OCI-M2 (cell line): ENCODE data around the gene PLXND1.

Source experiments
- DNase-seq: peaks from one replicate; lab custom pipeline; 2025; ENCODE audit not compliant: unreplicated experiment; lab: John Stamatoyannopoulos, UW

The PLXND1 gene

DNA sequence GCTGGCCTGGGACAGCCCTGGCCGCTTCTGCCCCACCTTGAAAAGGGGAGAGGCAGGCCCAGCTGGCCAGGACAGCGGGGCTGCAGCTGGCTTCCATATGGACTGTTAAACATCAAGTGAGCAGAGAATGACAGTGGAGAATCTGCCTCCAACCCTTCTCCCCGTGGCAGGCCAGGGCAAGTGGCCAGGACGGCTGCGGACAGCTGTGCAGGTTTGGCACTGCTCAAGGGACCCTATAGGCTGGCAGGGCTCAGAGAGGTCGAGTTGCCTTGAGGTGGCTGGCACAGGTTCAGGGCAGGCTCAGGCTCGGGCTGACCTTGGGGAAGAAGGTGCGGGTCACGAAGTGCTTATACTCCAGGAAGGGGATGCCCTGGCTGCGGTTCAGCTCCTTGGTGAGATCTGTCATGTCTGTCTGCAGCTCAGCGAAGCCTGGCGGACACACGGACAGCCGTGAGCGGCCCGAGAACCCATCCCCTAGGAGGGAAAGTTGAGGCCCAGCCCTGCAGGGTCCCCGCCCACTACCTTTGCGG is 39.2 kb downstream of the PLXND1 start:
- no peak for DNase-seq

DNA sequence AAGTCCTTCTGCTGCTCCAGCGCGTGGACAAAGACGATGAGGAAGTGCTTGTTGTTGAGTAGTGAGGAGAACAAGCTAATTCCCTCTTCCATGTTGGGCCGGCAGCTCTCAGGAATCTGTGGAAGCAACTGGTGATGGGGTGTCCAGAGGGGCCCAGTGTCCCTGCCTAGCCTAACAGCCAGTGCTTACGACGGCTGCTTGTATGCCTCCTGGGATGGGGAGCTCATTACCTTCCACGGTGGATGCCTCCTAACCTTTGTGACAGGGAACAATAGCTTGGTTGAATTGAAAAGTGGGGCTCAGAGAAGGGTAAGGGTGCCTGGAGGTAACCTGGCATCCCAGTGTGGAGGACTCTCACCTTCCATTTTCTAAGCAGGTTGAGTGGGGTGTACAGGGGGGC is 40.6 kb downstream of the PLXND1 start:
- DNase-seq = no peak

DNA sequence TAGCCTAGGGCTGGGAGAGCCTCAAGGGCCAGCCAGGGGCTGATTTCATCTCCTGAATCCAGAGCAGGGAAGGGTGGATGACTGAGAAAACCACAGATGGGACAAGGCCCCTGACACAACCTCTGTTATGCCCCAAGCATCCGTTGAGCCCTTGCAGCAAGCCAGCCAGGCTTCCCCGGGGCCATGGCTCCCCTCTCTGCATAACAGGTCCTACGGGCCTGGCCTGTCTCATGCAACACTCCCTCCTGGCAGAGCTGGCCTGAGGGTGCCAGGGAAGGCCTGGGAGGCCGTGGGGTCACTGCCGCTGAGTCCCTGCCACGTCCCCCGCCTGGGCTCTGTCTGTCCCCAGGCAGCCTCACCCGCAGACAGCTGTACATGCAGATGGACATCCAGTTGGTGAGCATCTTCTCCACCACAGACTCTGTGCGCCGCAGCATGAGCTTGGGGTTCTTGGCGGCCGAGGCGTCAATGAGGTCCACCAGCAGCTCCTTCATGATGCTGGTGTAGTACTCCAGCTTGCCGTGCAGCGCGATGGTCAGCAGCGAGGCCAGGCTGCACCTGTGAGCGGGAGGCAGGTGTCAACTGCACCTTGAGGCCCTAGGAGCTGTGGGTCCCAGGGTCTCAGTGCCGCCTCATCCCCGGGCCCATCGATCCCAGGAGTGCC is 41.4 kb downstream of the PLXND1 start:
- DNase-seq = no peak

DNA sequence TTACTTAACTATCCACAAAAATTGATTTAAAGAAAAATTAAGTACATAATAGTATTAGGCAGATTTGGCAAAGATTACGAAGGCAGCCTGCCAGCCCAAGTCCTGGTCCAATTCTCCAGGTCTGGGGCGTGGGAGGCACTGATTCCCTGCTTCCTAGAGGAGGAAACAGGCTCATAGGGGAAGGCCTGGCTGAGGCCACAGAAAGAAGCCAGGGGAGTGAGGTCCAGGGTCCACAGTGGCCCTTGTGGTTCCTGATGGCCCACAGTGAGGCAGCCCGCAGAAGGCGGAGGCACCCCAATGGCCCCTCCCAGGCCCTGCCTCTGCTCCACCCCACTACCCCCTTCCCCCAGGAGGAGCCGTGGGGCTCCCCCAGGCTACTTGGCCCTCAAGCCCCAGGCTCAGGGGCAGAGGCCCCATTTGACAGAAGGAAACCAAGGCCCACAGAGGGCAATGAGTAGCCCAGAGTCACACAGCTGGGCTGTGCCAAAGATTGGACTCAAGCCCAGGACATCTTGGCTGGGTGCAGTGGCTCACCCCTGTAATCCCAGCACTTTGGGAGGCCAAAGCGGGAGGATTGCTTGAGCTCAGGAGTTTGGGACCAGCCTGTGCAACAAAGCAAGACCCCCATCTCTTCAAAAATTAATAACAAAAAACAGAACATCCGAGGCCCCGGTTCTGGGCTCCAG is 42.5 kb downstream of the PLXND1 start:
- no peak for DNase-seq

DNA sequence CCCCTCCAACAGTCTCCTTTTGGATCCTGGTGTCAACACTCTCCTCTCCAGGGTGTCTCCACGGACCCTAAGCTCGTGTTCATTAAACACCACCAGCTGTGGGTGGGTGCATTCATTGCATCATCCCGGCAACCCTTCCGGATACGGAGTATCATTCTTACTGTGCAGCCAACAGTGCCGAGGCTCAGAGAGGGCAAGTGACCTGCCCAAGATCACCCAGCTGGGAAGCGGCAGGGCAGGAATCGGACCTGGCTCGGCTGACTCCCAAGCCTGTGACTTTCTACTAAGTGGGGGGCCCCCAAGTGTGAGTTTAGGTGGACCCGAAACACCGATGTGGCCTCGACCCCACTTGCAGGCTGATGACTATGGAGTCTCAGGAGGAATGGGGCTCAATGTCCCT is 43.1 kb downstream of the PLXND1 start:
- no peak for DNase-seq

DNA sequence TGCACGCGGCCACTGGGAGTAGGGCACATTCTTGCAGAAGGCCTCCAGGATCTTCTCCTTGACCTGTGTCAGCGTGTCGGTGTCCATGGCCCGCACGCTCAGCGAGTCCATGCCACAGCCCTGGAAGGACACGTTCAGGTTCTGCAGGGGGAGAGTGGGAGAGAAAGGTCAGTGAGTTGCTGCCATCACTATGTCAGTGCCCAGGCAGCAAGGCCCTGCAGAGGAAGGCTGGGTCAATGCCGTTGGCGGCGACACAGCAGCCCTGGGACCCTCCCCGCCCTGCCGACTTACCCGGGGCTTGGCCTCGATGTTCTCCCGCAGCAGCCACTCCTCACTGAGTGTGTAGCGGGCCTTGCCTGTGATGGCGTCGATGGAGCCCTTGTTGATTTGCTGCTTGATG is 43.7 kb downstream of the PLXND1 start:
- DNase-seq = no peak

DNA sequence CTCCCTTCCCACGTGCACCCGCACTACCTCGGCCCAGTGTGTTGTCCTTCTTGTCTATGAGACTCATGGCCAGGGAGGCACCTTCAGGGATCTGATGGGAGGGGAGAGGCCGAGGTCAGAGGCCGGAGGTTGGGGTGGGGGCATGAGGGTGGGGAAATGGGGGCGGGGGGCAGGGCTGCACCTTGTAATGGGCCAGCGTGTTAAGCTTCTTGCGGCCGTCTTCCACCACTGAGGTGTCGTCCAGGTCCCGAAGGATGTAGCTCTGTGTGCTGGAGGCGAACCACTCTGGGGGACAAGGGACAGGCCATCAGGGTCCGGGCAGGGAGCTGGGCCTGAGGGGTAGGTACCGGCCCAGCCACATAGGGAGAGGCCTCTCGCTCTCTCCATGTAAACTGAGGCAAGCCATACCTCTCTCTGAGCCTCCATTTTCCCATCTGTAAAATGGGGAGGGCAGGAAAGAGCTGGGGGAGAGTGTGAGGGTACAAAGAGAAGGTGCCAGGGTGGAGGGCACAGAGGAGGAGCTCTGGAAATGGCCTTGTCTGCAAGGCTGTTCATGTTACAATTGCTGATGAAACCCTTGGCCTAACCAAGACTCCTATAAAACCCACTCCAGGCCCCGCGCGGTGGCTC is 44.7 kb downstream of the PLXND1 start:
- no peak for DNase-seq

DNA sequence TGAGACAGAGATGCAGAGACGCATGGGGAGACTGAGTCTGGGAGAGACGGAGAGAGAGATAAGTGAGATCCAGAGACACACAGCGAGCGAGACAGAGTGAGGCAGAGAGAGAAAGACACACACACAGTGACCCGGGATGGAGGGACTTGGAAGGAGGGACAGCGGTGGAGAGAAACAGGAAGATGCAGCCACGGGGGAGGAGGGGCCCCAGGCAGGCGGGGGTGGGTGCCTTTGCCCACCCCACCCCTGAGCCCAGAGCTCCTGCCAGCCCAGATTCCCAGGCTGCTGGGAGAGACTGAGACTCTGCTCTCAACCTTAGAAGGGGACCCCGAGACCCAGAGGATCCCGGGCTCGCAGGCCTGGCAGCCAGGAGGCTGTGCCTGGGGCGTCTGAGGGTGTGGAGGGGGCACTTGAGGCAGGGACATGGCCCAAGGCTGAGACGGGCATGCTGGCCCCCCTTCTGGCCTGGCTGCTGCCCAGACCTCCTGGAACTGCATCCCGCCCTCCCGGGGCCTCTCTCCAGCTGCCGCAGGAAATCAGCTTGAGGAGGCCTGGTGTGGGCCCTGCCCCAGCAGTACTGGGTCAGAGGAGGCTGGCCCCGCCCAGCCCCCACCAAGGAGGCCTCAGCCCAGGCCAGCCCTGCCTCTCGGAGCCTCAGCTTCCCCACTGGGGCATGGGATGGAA is 45.4 kb downstream of the PLXND1 start:
- no peak for DNase-seq

DNA sequence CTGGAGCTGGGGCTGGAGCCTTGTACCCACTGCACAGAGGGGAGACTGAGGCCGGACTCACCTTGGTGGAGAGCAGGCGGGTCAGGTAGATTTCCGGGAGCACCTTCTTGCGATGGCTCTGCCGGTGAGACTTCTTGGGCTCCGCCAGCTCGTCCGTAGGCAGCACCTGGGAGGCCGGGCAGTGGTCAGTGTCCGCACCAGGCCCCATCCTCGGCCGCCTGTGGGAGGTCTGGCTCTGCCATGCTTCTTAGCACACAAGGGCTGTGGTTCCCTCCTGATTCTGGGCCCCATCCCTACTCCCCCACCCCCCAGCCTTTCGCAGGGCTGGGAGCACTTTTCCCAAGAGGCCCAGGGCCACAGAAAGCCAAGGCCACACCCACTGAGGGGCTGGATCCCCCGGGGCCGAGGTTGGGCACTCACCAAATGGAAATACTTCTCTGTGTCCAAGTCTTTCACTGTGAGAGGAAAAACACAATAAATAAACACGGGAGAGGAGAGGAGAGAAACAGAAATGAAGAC is 46.1 kb downstream of the PLXND1 start:
- DNase-seq = no peak

DNA sequence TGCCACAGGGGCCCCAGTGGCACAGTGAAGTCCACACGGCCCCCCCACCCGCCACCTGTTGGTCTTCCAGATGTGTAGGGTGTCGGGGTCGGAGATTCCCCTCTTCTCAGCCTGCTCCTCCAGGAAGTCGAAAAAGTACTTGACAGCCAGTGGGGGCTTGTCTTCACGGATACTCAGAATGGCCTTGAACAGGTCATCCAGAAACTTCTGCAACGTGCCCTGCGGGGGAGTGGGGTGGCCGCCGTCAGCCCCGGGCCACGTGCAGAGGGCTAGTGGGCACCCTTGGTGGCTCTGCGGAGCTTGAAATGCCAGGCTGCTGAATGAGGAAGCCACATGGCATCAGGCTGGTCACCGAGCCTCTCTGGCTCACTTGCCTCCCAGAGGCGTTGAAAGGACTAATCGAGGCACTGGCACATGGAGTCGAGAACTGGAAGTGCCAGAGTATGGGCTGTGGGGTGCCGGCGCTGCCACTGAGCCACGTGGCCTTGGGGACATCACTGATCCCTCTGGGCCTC is 46.9 kb downstream of the PLXND1 start:
- no peak for DNase-seq

DNA sequence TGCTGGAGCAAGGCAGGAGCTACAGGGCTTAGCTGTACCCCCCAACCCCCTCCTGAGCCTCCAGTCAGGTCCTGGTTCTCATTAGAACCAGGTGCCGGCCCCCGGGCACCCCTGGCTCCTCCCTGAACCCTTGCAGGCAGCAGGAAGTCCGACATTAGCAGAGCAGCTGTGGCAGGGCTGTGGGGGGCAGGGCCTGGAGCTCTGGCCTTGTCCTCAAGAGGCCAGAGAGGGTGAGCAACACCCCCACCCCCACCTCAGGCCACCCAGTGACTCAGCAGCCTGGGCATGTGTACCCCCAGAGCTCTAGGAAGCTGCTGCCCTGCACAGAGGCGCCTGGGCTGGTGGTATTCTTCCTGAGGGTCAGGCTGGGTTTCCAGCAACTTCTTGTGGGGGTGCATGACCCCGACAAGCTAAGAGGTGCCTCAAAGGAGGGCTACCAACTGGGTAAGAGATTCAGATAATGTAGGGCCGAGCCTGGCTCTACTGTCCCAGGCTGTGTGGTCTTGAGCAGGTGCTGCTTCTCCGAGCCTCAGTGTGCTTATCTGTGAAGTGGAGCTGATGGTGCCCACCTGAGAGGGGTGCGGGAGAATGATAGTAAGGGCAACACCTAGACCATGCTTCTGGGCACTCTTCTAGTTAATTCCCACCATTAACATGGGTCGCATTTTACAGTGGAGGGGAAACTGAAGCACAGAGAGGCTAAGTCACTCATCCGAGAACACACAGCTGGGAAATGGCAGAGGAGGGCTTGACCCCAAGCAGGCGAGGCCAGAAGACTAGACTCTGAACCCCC is 47.5 kb downstream of the PLXND1 start:
- DNase-seq = no peak

DNA sequence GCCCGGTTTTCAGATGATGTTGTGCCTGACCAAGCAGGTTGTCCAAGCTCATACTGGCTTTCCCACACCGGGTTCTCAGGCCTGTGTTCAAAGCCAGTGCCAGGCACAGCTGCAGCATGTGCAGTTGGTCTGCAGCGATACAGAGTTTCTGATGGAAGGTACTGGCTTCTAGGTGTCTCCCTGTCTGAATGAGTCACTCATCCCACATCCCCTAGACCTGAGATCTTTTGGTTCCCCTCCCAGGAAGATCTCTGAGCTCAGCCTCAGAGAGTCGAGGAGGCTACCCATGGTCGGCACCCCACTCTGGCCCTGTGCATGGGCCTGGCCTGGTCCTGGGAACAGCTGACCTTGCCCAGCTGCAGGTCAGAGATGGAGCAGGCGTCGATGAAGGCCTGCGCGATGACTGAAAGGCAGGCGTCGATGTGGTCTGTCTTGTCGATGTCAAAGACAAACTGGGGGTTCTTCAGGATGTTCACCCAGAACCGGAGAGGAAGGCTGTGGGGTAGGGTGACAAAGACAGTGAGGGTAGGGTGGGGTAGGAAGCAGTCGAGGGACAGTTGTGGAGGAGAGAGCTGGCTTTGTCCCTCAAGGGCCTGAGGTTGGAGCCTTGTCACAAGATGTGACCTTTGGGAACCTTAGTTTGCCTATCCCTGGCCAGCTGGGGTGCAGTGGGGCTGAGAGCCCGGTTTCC is 48.2 kb downstream of the PLXND1 start:
- no peak for DNase-seq

DNA sequence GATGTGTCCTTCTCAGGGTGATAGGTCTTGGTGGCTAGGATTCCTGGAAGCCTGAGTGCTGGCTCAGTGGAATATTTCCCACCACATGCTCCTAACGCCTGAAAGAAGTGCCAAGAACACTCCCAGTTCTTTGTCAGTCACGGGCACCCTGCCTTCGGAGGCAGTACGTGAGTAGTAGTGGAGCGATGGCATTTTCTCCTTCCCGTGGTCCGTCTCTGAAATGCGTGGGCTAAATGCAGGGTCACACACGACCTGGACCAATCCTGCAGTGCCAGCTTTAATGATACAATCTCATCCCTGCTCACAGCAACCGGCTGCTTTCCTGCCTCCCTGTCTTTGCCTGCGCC is 49.0 kb downstream of the PLXND1 start:
- DNase-seq = no peak

DNA sequence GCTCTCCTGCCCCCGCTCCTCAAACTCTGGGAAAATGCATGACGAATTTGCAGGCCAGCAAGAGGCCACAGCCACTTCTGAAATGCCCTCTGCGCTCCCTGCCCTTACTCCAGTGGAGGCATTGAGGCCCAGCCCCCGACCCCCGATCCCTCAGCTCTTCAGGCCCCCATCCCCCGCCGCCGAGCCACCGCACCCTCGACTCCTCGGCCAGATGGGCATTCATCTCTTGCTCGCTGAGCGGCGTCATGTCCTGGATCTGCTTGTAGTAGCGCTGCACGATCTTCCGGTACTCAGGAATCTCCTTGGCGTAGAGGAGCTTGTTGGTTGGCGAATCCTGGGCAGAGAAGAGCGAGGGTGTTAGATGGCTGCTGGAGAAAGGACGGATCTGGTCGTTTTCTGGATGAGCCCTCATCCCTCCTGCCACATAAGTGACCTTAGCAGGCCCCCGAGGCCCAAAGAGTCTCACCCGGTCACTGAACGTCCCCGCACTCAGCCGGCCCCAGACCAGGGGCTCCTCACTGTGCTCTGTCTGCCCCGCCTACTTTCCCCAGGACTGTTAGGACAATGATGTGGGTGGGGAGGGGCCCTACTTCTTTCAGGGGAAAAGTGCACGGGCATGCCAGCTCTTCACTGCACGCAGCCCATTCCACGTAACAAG is 49.5 kb downstream of the PLXND1 start:
- no peak for DNase-seq

DNA sequence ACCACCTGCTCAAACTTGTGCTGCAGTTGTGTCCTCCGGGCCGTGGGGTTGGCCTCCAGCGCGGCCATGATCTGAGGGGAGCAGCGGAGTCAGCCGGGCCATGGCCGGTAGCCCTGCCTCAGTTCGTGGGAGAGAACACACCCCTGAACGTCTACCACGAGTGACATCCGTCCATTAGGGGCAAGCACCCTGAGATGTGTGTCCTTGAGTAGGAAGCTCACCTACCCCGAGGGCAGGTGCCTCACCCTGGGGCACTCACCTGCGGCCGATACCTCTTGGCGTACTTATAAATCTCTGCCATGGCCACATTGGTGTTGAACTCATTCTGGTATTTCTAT is 50.1 kb downstream of the PLXND1 start:
- DNase-seq = no peak

DNA sequence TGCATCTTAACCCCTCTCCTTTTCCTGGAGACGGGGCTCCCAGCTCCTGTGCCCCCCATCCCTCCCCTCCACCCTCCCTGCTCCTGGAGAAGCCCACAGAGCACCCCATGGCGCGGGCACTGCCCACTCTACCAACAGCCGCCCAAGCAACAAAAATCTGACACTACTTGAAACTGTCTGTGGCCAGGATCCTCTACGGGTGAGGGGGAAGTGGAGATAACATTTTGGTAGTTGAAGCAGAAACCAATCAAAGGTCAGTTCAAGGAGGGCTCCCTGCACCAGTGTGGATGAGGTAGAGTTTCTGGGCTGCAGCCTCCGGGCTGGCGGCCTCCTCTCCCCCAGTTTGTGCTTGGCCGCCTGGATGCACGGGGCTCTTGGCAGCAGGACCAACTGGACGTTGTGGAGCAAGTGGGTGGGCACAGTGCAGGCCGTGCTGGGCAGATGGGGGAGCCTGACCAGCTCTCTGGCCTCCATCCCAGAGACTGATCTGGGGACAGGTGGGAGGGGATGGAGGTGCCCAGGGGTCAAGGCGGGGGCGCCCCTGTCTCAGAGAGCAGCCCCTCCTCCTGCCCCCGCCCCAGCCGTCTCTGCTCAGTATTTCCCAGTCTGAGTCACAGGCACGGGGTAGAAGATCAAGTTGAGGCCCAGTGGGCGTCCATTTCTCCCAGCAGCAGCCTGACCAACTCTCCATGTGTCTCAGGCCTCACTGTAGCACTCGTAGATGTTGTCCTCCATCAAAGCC is 50.7 kb downstream of the PLXND1 start:
- no peak for DNase-seq

DNA sequence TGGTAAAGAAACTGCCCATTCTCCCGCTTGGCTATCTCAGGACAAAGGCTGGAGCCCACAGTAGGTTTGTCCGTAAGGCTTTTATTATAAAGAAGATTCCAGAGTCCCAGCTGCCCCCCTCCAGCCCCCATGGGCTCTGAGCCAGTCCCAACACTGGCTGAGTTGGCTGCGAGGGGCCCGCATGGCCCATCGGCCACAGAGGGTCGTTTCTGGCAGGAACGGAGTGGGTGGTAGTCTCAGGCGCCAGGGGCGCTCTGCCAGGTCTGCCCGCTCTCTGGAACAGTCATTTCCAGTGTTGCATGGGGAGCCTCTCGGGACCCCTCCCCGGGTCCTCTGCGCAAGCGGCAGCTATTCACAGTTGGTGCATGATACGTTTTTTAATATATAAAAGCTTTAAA is 51.3 kb downstream of the PLXND1 start:
- DNase-seq = no peak

DNA sequence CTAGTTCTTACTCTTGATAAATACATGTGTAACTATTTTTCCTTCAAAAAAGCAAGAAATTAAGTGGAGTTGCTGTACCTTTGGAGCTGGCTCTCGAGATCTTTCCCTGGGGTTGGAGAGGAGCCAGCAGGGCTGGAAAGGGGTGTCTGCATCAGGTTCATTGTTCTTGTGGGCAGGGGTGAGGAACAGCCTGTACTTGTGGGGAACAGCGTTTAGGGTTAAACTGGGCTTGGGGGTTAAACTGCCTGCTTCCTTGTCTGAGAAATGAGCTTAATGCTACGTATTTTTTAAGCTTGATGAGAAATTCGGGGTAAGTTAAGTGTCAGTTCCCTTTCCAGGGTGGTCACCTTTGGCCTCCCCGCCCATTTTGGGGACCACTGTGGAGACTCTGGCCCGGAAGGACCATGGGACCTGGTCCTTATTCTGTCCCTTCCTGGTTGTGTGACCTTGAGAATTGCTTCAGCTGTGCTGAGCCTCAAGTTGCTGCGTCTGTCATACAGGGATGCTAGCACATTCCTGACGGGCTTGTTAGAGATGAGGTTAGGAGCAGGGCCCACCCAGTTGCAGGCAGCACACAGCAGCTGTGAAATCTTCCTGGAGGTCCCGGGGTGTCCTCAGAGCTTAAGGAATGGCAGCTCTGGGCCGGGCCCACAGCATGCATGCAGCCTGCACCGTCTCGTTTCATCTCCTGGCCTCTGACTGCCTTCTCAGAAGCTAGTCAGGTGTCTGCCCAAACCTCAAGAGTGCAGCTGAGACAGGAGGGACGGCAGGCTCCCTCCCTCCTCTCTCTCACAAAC is 51.9 kb downstream of the PLXND1 start:
- DNase-seq = no peak
